ENCODE data around the gene KRTAP10-3.

KRTAP10-3 gene

GRCh38 chr21:44603911-44604310 is 45.3 kb upstream of the KRTAP10-3 start (continued):
- no peak for TF ChIP-seq ZNF670 (tag by site-specific recombination; IDR thresholded peaks at IDR 0.05; ENCODE audit: low read depth)
- TF ChIP-seq ZNF10 (tag by site-specific recombination; IDR thresholded peaks at IDR 0.05) = no peak
- TF ChIP-seq ZNF777 (tag by site-specific recombination; IDR thresholded peaks at IDR 0.05; ENCODE audit: borderline replicate concordance) = no peak
- TF ChIP-seq ZNF513 (tag by site-specific recombination; IDR thresholded peaks at IDR 0.05) = no peak
- TF ChIP-seq ZNF133 (tag by site-specific recombination; IDR thresholded peaks at IDR 0.05) = no peak
- TF ChIP-seq ZNF18 (tag by site-specific recombination; IDR thresholded peaks at IDR 0.05) = no peak
- TF ChIP-seq ZNF658 (tag by site-specific recombination; IDR thresholded peaks at IDR 0.05) = no peak
- TF ChIP-seq ZNF488 (tag by site-specific recombination; IDR thresholded peaks at IDR 0.05) = no peak

GRCh38 chr21:44603109-44603875 is 44.7 kb upstream of the KRTAP10-3 start:
- POLR2A ChIA-PET = no interaction called here
- Histone ChIP-seq H3K9me3 (ENCODE audit: control insufficient read depth, insufficient read depth, low read depth, low read length) (no peaks in the 10 kb centered on the region), H3K27ac (ENCODE audit: extremely low read depth, low read depth, low read length) (no peak overlapping the region), H3K36me3 (ENCODE audit: control insufficient read depth in 2 of 2, insufficient read depth in 1 of 2, low read length in 2 of 2) (no peaks in the 10 kb centered on the region), H3K4me3 (ENCODE audit: low read depth, low read length) (no peak overlapping the region), H3K4me1 (ENCODE audit: control insufficient read depth, insufficient read depth, low read length) (no peaks in the 10 kb centered on the region)
- CTCF ChIA-PET = no interaction called here
- TF ChIP-seq ZNF398 (tag by site-specific recombination; IDR thresholded peaks at IDR 0.05) (no peak), SCRT2 (tag by site-specific recombination; IDR thresholded peaks at IDR 0.05) (peak; percentile 76), KLF1 (tag by site-specific recombination; IDR thresholded peaks at IDR 0.05) (peak; percentile 77)

- ChIA-PET POLR2A (no interaction called here), CTCF (no interaction called here)
- H3K4me1 ChIP-seq (ENCODE audit: control insufficient read depth, insufficient read depth, low read length) = no peaks in the 10 kb centered on the region
Measured at GRCh38 chr21:44602463-44602850, 43.9 kb upstream of the KRTAP10-3 start.

More at GRCh38 chr21:44602463-44602850, 43.9 kb upstream of the KRTAP10-3 start:
- no peaks in the 10 kb centered on the region for H3K36me3 ChIP-seq (ENCODE audit: control insufficient read depth in 2 of 2, insufficient read depth in 1 of 2, low read length in 2 of 2)
- no peak overlapping the region for H3K27ac ChIP-seq (ENCODE audit: extremely low read depth, low read depth, low read length)
- TF ChIP-seq ZFP41 (tag by site-specific recombination; IDR thresholded peaks at IDR 0.05; ENCODE audit: borderline replicate concordance) (no peak), ZBTB44 (tag by site-specific recombination; IDR thresholded peaks at IDR 0.05) (no peak), OSR2 (tag by site-specific recombination; IDR thresholded peaks at IDR 0.05) (no peak), ZFP69B (tag by site-specific recombination; IDR thresholded peaks at IDR 0.05) (no peak), MZF1 (tag by site-specific recombination; IDR thresholded peaks at IDR 0.05; ENCODE audit: borderline replicate concordance) (no peak), ZNF658 (tag by site-specific recombination; IDR thresholded peaks at IDR 0.05) (no peak)
- H3K9me3 ChIP-seq (ENCODE audit: control insufficient read depth, insufficient read depth, low read depth, low read length) = no peaks in the 10 kb centered on the region
- no peak overlapping the region for H3K4me3 ChIP-seq (ENCODE audit: low read depth, low read length)
